Medulla oblongata (tissue), 1 donor: ENCODE results near the gene HBQ1.
"Not testable (repeated sequence)": the region's sequence is repeated elsewhere in the genome, so short reads cannot be mapped to it uniquely, and the experiment has no call there.

ENCODE experiments used
- DNase-seq: peaks from one replicate; pipeline ENCODE4 v3.0.0-alpha.2; 2015; ENCODE audit errors: extremely low spot score

The HBQ1 gene

GRCh38 chr16:180101-180675 is at the start of gene HBQ1:
Gene HBQ1, plus strand, starts transcription at chr16:180459. Its CDS starts 28 bp downstream, at chr16:180487.
- DNase-seq, result no peak

GRCh38 chr16:130533-131173 is 49.6 kb upstream of the HBQ1 start:
- DNase-seq, result no peak

- no peak for DNase-seq
Observed at GRCh38 chr16:132120-132519, 48.1 kb upstream of the HBQ1 start.

- DNase-seq, result no peak
Observed at GRCh38 chr16:133716-134115, 46.5 kb upstream of the HBQ1 start.

- no peak for DNase-seq
Observed at GRCh38 chr16:138049-138417, 42.2 kb upstream of the HBQ1 start.

GRCh38 chr16:140175-140857 is 39.9 kb upstream of the HBQ1 start:
- no peak for DNase-seq

- DNase-seq, result peak; percentile 59
Observed at GRCh38 chr16:142405-142967, 37.8 kb upstream of the HBQ1 start.

GRCh38 chr16:143047-143446 is 37.2 kb upstream of the HBQ1 start:
- no peak for DNase-seq

- no peak for DNase-seq
Observed at GRCh38 chr16:143456-143855, 36.8 kb upstream of the HBQ1 start.

GRCh38 chr16:144797-145252 is 35.4 kb upstream of the HBQ1 start:
- DNase-seq, result no peak

- DNase-seq, result no peak
Observed at GRCh38 chr16:146646-147045, 33.6 kb upstream of the HBQ1 start.

GRCh38 chr16:149024-149660 is 31.1 kb upstream of the HBQ1 start:
- no peak for DNase-seq

- DNase-seq, result no peak
Observed at GRCh38 chr16:152141-153128, 27.8 kb upstream of the HBQ1 start, which contains the start of gene HBZ. Gene HBZ, plus strand, starts transcription at chr16:152644. Its CDS starts 266 bp downstream, at chr16:152910.

- DNase-seq, result not testable (repeated sequence)
Observed at GRCh38 chr16:153129-153521, 27.1 kb upstream of the HBQ1 start.

GRCh38 chr16:153550-154216 is 26.6 kb upstream of the HBQ1 start:
- DNase-seq, result not testable (repeated sequence)

GRCh38 chr16:154217-155030 is 25.8 kb upstream of the HBQ1 start:
- DNase-seq, result no peak

- DNase-seq, result no peak
Observed at GRCh38 chr16:155031-155398, 25.2 kb upstream of the HBQ1 start.

- DNase-seq, result no peak
Observed at GRCh38 chr16:159136-159849, 21.0 kb upstream of the HBQ1 start.

- not testable (repeated sequence) for DNase-seq
Observed at GRCh38 chr16:160242-160641, 20.0 kb upstream of the HBQ1 start.
